Transverse colon (tissue), 4 donors: Measurements from ENCODE around the gene KNDC1.

ENCODE experiments used
- CTCF ChIP-seq, 5 experiments: fragments of 200-600 bp in 3 of 5; fragments of 450-650 bp in 2 of 5; sonication (generic) in 3 of 5; IDR thresholded peaks; 1 replicate in 2 of 5; 2 replicates in 3 of 5; pipeline ENCODE4 v1.5.1; 2016 to 2017; ENCODE audit warnings: antibody characterized with exemption in 5 of 5, inconsistent platforms in 3 of 5, mild to moderate bottlenecking in 2 of 5, moderate library complexity in 1 of 5
- EP300 ChIP-seq: sonication (generic); formaldehyde crosslinking; IDR thresholded peaks from one replicate; pipeline ENCODE4 v1.6.1; 2017; ENCODE audit warnings: antibody characterized with exemption, low read depth
- POLR2A ChIP-seq: fragments of 450-650 bp; IDR thresholded peaks from one replicate; pipeline ENCODE4 v1.6.1; 2016; ENCODE audit warnings: antibody characterized with exemption, mild to moderate bottlenecking, moderate library complexity
- POLR2AphosphoS5 ChIP-seq, 3 donors: sonication (generic); formaldehyde crosslinking; IDR thresholded peaks; one replicate each; pipeline ENCODE4 v1.6.1; 2016; ENCODE audit warnings: antibody characterized with exemption in 3 of 3

GRCh38 chr10:133205146-133205545 lies 45.1 kb downstream of the KNDC1 start:
- TF ChIP-seq POLR2A (no peak), EP300 (no peak), CTCF (IDR thresholded peaks at IDR 0.05) (no peak), POLR2AphosphoS5 (IDR thresholded peaks at IDR 0.05) (no peak)
